MM.1S (cell line): ENCODE data around the gene IL1RAPL2.

Source experiments
- DNase-seq: peaks from one replicate; pipeline ENCODE4 v3.0.0-alpha.2; 2015
- H2AFZ ChIP-seq: fragments of 300-600 bp; sonication (generic); 2 replicates; pipeline ENCODE4 v1.6.0; 2016; ENCODE audit warnings: antibody characterized with exemption, low read length
- H3F3A ChIP-seq: fragments of 300-600 bp; sonication (generic); 2 replicates; pipeline ENCODE4 v1.6.1; 2016; ENCODE audit warnings: mild to moderate bottlenecking, antibody characterized with exemption, low read length, moderate library complexity, mixed read lengths; ENCODE audit not compliant: insufficient read depth
- H3K27ac ChIP-seq: fragments of 300-600 bp; sonication (generic); 2 replicates; pipeline ENCODE4 v1.5.1; 2016; ENCODE audit warnings: mild to moderate bottlenecking, low read length
- H3K27me3 ChIP-seq: fragments of 300-600 bp; sonication (generic); replicated peaks from 2 replicates; pipeline ENCODE4 v1.6.0; 2016; ENCODE audit warnings: low read length; ENCODE audit not compliant: insufficient read depth
- H3K36me3 ChIP-seq: fragments of 300-600 bp; sonication (generic); replicated peaks from 2 replicates; pipeline ENCODE4 v1.6.1; 2016; ENCODE audit warnings: mild to moderate bottlenecking, low read length, mixed read lengths; ENCODE audit not compliant: insufficient read depth
- H3K4me1 ChIP-seq: fragments of 300-600 bp; sonication (generic); 2 replicates; pipeline ENCODE4 v1.6.1; 2016; ENCODE audit warnings: low read length, mixed read lengths
- H3K4me2 ChIP-seq: fragments of 300-600 bp; sonication (generic); 2 replicates; pipeline ENCODE4 v1.6.0; 2016; ENCODE audit warnings: low read depth, low read length
- H3K4me3 ChIP-seq: fragments of 300-600 bp; sonication (generic); 2 replicates; pipeline ENCODE4 v1.5.1; 2016; ENCODE audit warnings: low read length, mixed read lengths
- H3K79me2 ChIP-seq: fragments of 300-600 bp; sonication (generic); 2 replicates; pipeline ENCODE4 v1.6.1; 2016; ENCODE audit warnings: mixed run types, low read length, mixed read lengths
- H3K9ac ChIP-seq: fragments of 300-600 bp; sonication (generic); 2 replicates; pipeline ENCODE4 v1.6.1; 2016; ENCODE audit warnings: low read length, mixed read lengths
- H3K9me2 ChIP-seq: fragments of 300-600 bp; sonication (generic); replicated peaks from 2 replicates; pipeline ENCODE4 v1.6.1; 2016; ENCODE audit warnings: mild to moderate bottlenecking, low read length, mixed read lengths; ENCODE audit not compliant: insufficient read depth
- H3K9me3 ChIP-seq: fragments of 300-600 bp; sonication (generic); replicated peaks from 2 replicates; pipeline ENCODE4 v1.6.1; 2016; ENCODE audit warnings: mild to moderate bottlenecking, low read length, mixed read lengths; ENCODE audit not compliant: insufficient read depth
- H4K20me1 ChIP-seq: fragments of 300-600 bp; sonication (generic); 2 replicates; pipeline ENCODE4 v1.6.1; 2016; ENCODE audit warnings: mild to moderate bottlenecking, low read length, moderate library complexity, mixed read lengths; ENCODE audit not compliant: insufficient read depth
- CTCF ChIP-seq: fragments of 300-600 bp; sonication (generic); IDR thresholded peaks from 2 replicates; pipeline ENCODE4 v1.5.1; 2016; ENCODE audit warnings: antibody characterized with exemption, low read length, mixed read lengths
- EZH2 ChIP-seq: fragments of 300-600 bp; sonication (generic); optimal IDR thresholded peaks from 2 replicates; pipeline ENCODE3; 2017; ENCODE audit warnings: low read depth, mild to moderate bottlenecking, antibody characterized with exemption, low read length, mixed read lengths
- EZH2phosphoT487 ChIP-seq: fragments of 300-600 bp; sonication (generic); IDR thresholded peaks from 2 replicates; pipeline ENCODE4 v1.6.1; 2018; ENCODE audit warnings: antibody characterized with exemption, low read length

IL1RAPL2 gene

GRCh38 chrX:105302246-105302645 lies 736.2 kb downstream of the IL1RAPL2 start:
- Histone ChIP-seq H3K4me1 (no peaks in the 10 kb centered on the region), H3K27me3 (no peaks in the 10 kb centered on the region), H3K4me2 (no peak overlapping the region), H2AFZ (no peak overlapping the region), H4K20me1 (no peaks in the 10 kb centered on the region), H3K9ac (no peak overlapping the region), H3K9me2 (no peaks in the 10 kb centered on the region), H3F3A (no peaks in the 10 kb centered on the region), H3K4me3 (no peak overlapping the region), H3K9me3 (no peaks in the 10 kb centered on the region), H3K79me2 (no peaks in the 10 kb centered on the region), H3K36me3 (no peaks in the 10 kb centered on the region), H3K27ac (no peak overlapping the region)
- TF ChIP-seq CTCF (no peak), EZH2phosphoT487 (no peak), EZH2 (no peak)
- no peak for DNase-seq

GRCh38 chrX:105307762-105308161 lies 741.8 kb downstream of the IL1RAPL2 start:
- no peak for DNase-seq
- no peaks in the 10 kb centered on the region for H4K20me1 ChIP-seq
- H3K27me3 ChIP-seq, result no peaks in the 10 kb centered on the region
- no peak overlapping the region for H2AFZ ChIP-seq
- no peaks in the 10 kb centered on the region for H3K9me2 ChIP-seq
- no peaks in the 10 kb centered on the region for H3K4me1 ChIP-seq
- H3K9ac ChIP-seq, result no peak overlapping the region
- H3K79me2 ChIP-seq, result no peaks in the 10 kb centered on the region
- TF ChIP-seq EZH2phosphoT487, result no peak
- TF ChIP-seq EZH2, result no peak
- TF ChIP-seq CTCF, result no peak
- H3K36me3 ChIP-seq, result no peaks in the 10 kb centered on the region
- H3K27ac ChIP-seq, result no peak overlapping the region
- no peak overlapping the region for H3K4me3 ChIP-seq
- H3K4me2 ChIP-seq, result no peak overlapping the region
- H3K9me3 ChIP-seq, result no peaks in the 10 kb centered on the region
- H3F3A ChIP-seq, result no peaks in the 10 kb centered on the region

- Histone ChIP-seq H2AFZ (no peak overlapping the region), H3K79me2 (no peaks in the 10 kb centered on the region), H3K9me3 (no peaks in the 10 kb centered on the region), H3K27ac (no peak overlapping the region), H3K9me2 (no peaks in the 10 kb centered on the region), H3F3A (no peaks in the 10 kb centered on the region), H3K27me3 (no peaks in the 10 kb centered on the region), H3K36me3 (no peaks in the 10 kb centered on the region), H3K9ac (no peak overlapping the region), H4K20me1 (no peaks in the 10 kb centered on the region), H3K4me2 (no peak overlapping the region), H3K4me1 (no peaks in the 10 kb centered on the region), H3K4me3 (no peak overlapping the region)
- TF ChIP-seq EZH2 (no peak), EZH2phosphoT487 (no peak), CTCF (no peak)
- DNase-seq, result no peak
These were observed 747.6 kb downstream of the IL1RAPL2 start for GRCh38 chrX:105313596-105313995.
